Right lung (tissue), 5 donors: ENCODE data around the gene DND1. TPM values are rescaled to one million over a fixed set of nuclear protein-coding genes. Genes with fewer than 3 reads are reported as not detected.
"Not testable (repeated sequence)": the region's sequence is repeated elsewhere in the genome, so short reads cannot be mapped to it uniquely, and the experiment has no call there.

Experiments used
- DNase-seq, 2 donors: peaks; one replicate each; pipeline ENCODE4 v3.0.0-alpha.2; 2013
- polyA plus RNA-seq, 5 donors: library from polyadenylated mRNA; unstranded; fragments of 120-200 nt; gene quantifications; one replicate each; pipeline versions ENCODE4 v1.2.1 to v1.2.3, GENCODE V29; 2013; ENCODE audit warnings: inconsistent platforms in 1 of 5, low replicate concordance in 1 of 5; ENCODE audit not compliant: insufficient read length in 5 of 5, insufficient read depth in 1 of 5

The DND1 gene
- polyA plus RNA-seq, 5 donors: 0.55 to 0.70 (median 0.68) TPM; not detected in 2

DNA sequence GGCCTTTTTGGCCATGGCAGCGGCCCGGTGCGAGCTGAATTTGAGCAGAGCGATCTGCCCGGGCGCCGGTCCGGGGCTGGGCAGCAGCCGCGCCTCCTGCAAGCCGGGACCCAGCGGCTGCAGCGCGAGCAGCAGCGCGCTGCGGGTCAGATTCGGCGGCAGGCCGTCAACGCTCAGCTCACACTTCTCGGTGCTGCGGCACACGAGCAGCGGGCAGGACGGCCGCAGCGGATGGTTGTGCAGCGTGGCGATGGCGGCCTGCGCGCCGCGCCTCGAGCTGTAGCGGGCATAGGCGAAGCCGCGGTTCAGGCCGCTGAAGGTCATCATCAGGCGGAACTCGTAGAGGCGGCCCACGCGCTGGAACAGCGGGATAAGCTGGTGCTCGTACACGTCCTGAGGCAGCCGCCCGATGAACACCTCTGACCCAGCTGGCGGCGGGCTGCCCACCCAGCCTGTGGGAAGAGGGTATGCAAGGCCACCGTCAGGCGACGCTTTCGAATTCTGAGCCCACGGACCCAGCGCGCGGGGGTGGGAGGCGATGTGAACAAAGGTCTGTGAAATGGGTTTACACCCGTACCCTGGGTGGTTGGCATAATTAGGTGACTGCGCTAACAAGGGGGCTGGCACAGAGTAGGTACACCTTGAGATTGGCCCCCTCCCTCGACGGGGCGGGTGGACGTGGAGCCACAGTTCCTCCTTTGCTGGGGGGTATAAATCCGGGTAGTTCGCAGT is 755 bp downstream of the DND1 start:
- no peak for DNase-seq

DNA sequence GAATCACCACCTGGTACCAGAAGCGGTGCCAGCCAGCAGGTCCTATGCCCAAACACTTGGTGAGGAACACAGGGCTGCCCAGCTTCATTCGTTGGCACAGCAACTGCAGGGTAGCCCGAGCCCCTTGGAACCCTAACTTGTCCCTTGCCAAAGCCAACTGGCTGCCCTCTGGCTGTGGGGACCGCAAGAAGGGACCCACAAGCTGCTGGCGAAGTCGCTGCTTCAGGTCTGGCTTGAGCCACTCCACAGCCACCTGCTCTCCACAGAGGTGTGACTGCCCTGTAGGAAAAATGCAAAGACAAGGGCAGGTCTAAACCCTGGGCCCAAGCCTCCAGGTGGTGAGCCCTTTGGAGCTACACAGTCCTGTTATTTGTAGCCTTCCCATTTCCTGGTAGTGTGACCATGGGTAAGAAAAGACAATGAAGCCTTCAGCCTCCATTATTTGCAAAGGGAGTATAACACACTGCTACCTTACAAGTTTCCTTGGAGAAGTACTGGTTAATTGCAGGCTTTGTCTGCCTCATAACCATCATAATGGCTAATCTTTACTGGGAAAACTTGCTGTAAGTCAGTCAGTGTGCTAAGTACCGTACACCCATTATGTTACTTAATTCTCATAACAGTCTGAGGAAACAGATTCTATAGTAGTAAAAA is 1.8 kb downstream of the DND1 start:
- DNase-seq: no peak

DNA sequence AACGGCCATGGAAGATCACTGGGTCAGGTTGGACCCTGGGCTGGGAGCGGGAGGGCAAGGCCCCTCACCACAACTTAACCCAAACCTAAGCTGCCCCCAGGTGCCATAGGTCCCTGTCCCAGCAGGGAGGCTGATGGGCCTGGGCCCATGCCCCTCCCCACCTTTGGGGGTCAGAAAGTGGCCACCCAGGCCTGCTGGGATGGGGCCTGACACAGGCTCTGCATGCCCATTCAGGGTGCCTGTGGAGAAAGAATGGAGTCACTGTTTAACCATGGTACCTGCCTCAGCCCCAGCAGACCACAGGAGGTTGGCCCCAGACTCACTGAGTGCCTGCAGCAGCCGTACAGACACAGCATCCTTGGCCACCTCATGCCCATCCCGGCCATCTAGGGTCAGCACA is 2.3 kb downstream of the DND1 start:
- not testable (repeated sequence) for DNase-seq

DNA sequence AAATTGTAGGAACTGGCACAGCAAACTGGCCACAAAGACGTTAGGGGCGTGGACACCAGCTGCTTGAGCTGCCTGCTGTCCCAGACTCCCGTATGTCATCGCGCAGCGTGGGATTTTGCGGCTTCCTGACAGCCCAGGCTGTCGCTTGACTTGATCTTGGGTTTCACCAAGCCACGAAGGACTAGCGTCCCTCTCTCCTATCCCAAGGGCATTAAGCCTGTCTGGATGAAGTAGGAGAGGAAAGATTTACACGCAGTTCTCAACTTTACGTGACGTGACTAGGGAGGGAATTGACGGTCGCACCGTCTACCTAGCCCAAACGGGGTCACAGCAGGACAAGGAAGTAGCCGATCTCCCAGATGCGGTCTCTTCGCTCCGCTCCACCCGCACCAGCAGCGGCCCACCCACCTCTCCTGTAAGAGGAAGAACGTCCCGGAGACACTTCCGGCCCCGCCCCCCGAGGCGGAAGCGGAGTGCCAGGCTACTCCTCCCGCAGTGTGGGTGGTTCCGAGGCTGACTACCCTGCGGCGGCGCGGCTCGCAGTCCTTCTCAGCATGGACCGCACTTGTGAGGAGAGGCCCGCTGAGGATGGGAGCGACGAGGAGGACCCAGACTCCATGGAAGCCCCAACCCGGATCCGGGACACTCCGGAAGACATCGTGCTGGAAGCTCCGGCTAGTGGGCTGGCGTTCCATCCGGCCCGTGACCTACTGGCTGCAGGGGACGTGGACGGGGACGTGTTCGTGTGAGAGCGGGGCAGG is 8.8 kb downstream of the DND1 start, which contains the start of gene WDR55:
Gene WDR55, plus strand, starts transcription at position 546 of the 761 bp plus-strand sequence. Its CDS starts 9 bp downstream, at position 555.
- peak; percentile 90 for DNase-seq

DNA sequence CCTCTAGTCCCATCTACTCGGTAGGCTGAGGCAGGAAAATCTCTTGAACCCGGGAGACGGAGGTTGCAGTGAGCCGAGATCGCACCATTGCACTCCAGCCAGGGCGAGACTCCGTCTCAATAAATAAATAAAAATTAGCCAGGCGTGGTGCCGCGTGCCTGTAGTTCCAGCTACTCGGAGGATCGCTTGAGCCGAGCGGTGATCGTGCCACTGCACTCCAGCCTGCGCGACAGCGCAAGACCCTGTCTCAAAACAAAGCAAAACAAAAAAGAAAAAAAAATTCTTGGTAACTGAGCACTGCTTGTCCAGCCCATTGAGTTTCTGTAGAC is 9.4 kb downstream of the DND1 start:
- no peak for DNase-seq

DNA sequence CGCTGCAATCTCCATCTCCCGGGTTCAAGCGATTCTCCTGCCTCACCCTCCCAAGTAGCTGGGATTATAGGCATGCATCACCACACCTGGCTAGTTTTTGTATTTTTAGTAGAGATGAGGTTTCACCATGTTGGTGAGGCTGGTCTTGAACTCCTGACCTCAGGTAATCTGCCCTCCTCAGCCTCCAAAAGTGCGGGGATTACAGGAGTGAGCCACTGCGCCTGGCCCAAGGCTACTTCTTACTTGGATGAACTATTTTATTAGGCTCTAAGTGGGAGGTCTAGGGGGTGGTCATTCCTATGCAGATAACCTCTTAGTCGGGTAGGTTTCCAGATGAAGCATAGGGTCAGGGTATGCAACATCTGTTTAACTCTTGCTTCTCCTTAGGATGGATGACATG is 13.0 kb downstream of the DND1 start:
- DNase-seq: not testable (repeated sequence)

DNA sequence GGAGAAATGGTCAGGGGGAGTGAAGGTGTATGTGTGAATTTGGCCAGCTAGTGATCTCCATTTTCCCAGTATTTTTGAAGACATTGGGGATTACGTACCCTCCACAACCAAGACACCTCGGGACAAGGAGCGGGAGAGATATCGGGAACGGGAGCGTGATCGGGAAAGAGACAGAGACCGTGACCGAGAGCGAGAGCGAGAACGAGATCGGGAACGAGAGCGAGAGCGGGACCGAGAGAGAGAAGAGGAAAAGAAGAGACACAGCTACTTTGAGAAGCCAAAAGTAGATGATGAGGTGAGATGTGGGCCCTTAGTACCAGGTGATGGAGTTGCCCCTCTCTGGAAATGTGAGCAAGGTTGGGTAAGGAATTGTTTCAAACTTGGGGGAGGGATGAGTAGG is 14.5 kb downstream of the DND1 start:
- no peak for DNase-seq

DNA sequence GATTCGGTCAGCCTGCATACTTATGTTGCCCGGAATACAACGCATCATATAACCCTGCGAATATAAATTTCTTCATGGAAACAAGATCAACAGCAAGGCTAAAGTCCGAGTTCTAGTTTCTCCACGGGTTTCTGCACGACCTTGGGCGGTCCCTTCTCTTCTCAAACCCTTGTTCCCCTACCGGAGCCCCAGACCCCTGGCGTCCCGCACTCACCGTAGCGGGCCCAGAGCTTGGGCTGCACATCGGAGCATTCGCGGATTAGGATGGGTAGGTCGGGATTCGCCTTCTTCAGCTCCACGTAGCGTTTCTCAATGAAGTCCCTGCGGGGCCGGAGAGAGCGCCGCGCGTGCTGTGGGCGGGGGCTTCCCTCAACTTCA is 26.3 kb downstream of the DND1 start:
- DNase-seq: no peak

GRCh38 chr5:140642718-140643117 is 30.7 kb downstream of the DND1 start:
- no peak for DNase-seq

GRCh38 chr5:140641716-140642115 is 31.7 kb downstream of the DND1 start:
- no peak for DNase-seq

- DNase-seq: peak; percentile 93 to 94
Observed at GRCh38 chr5:140639148-140639981, 34.0 kb downstream of the DND1 start, which contains the start of gene TMCO6. TSS of gene TMCO6 (plus strand) at chr5:140639451. CDS start at chr5:140639528, 77 bp downstream.

GRCh38 chr5:140638898-140639147 is 34.6 kb downstream of the DND1 start:
- not testable (repeated sequence) for DNase-seq

DNA sequence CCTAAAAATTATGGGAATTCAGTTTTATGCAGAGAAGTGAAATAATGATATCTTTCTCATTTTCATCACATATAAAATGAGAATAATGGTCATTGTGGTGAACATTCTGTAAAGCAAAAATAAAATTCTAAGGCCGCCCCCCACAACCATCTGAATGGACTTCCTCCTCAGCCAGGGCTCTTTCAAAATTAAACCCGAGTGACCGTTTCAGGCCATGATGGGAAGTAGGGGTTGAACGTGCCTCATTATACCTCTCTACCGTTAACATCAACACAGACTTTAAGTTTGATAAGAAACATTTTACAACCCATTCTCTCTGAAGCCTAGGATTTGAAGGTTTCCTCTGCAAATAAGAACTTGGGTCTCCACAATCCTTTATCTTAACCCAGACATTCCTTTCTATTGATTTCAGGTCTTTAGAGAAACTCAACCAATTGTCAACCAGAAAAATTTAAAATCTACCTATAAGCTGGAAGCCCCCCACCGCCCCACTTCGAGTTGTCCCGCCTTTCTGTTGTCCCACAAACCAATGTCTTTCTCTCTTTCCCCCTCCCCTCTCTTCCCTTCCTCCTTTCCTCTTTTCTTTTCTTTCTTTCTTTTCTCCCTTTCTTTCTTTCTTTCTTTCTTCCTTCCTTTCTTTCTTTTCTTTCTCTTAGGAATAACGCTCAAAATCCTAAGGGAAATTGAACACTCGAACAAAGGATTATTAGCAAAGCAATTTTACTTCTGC is 35.8 kb downstream of the DND1 start:
- DNase-seq: no peak

GRCh38 chr5:140635291-140636257 is 37.8 kb downstream of the DND1 start:
- DNase-seq: no peak

DNA sequence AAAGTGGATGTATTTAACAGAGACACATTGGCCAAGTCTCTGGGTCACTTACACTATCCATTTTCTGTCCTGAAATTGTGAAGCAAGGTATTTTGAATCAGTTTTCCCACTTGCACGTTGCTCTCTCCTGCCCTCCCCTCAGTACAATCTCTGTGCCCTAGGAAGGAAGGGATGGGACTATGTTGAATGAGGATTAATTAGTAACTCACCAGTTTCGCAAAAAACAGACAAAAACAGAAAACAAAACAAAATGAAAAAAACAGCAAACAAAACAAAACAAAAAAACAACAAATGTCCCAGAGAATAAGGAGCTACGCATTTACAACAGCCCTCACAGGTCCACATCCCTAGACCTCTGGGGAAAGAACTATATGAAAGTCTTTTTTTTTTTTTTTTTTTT is 39.3 kb downstream of the DND1 start:
- DNase-seq: no peak

DNA sequence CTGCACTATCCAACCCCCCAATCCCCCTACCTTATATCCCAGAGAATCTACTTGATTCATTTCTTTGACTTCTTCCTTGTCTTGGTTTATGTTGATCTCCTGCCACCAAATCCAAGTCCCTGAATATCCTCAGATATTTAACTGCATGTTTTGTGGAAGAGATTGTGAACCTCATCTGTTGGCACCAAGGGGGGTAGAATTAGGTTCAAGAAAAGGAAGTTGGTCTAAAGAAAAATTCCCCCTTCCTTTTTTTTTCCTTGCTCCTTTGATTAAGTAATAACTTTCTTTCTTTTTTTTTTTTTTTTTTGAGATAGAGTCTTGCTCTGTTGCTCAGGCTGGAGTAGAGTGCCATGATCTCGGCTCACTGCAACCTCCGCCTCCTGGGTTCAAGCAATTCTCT is 39.9 kb downstream of the DND1 start:
- no peak for DNase-seq

- no peak for DNase-seq
Observed at GRCh38 chr5:140633021-140633471, 40.3 kb downstream of the DND1 start, which contains the start of gene CD14. TSS of gene CD14 (minus strand) at chr5:140633175. CDS start at chr5:140633071, 104 bp downstream.

DNA sequence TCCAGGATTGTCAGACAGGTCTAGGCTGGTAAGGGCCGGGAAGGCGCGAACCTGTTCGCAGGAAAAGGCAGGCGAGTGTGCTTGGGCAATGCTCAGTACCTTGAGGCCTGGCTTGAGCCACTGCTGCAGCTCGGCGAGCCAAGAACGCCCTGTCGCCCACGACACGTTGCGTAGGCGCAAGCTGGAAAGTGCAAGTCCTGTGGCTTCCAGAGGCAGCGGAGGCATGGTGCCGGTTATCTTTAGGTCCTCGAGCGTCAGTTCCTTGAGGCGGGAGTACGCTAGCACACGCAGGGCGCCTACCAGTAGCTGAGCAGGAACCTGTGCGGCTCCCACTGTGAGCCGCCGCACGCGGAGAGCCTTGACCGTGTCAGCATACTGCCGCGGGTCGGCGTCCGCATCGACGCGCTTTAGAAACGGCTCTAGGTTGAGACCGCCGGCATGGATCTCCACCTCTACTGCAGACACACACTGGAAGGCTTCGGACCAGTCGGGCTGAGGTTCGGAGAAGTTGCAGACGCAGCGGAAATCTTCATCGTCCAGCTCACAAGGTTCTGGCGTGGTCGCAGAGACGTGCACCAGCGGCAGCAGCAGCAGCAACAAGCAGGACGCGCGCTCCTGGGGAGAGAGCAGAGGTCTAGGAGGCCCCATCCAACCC is 40.9 kb downstream of the DND1 start:
- no peak for DNase-seq

DNA sequence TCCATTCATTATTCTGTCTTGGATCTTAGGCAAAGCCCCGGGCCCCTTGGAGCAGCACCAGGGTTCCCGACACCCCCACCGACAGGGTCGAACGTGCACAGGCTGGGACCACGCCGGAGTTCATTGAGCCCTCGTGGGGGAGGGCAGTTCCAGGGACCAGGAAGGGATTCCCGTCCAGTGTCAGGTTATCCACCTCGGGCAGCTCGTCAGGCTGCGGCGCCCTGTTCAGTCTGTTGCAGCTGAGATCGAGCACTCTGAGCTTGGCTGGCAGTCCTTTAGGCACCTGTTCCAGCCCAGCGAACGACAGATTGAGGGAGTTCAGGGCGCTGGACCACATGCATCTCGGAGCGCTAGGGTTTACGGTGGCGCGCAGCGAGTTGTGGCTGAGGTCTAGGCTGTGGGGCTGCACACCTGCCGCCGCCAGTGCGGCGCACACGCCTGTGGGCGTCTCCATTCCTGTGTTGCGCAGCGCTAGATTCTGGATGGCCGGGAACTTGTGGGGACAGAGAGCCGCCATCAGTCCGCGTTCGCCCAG is 41.5 kb downstream of the DND1 start:
- DNase-seq: no peak
